ENCODE measurements around the gene WNT7A.

Gene WNT7A

DNA sequence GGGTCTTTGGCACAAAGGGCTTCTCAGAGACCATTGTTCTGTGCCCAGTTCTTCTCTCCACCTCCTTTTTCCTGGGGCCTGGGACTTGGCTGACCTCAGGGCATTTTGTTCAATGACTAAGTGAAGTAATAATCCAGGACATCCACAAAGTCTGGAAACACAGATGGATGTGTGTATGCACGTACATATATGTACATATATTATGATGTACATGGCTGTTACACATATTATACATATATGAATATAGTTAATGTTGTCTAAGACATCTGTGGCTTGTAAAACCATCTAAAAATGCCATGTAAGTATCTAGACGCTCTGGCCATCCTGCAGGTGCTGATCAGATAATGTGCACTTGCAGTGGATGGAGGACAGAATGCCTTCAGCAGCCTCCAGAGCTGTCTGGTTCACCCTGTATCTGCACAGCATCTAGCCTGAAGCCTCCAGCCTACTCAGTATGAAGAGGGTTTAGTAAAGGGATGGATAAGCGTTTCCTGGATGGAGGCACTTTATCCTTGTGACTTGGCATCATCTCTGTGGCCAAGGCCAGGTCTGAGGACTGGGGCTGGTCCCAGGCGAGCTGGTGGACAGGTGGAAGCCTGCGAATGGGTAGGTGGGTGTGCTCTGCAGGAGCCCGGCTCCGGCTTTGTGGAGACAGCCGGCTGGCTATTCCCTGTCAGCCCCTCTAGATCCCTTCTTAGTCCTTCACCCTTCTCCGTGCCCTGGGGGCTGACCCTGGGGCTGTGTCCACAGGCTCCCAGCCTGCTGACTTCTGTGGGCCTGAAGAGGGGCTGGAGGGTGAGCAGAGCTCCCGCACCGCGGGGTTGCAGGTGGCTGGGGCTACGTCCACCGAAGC lies 88.4 kb downstream of the WNT7A start:
- DNase-seq, result no peak

DNA sequence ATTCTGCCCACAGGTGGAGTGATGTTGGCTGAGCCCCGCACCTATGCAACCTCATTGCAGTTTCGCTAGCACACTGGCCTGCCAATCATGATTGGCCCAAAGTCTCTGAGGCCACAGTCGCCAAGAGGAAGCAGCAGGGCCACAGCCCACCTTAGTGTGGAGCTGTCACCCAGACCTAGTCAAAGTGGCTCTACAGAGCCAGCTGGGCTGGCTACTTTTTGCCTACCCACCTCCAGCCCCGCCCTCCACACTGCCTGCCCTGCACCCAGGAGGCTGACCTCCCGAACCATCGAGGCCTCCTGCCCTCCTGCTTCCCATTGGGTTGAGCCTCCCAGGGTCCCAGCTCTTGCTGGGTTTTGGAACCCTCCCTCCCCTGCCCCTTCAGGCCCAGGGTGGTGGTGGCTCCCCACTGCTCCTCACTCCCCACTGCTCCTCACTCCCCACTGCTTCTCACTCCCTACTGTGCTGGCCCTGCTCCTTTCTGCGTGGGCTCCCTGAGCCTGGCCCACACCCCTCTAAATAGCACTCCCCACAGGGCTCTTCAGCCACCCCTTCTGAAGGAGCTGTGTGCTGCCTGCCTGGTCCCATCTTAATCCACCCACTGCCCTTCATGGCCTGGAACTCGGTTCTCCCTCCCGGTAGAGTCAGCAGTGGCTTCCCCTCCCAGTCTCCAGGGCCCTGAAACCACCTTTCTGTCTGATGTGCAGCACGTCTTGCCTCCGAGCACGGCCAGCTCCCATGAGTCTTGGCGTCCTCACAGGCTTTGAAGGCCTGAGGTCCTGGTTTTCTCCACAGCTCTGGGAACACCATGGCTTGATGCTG lies 89.3 kb downstream of the WNT7A start:
- no peak for DNase-seq

GRCh38 chr3:13788522-13789424 lies 91.1 kb downstream of the WNT7A start:
- no peak for DNase-seq

DNA sequence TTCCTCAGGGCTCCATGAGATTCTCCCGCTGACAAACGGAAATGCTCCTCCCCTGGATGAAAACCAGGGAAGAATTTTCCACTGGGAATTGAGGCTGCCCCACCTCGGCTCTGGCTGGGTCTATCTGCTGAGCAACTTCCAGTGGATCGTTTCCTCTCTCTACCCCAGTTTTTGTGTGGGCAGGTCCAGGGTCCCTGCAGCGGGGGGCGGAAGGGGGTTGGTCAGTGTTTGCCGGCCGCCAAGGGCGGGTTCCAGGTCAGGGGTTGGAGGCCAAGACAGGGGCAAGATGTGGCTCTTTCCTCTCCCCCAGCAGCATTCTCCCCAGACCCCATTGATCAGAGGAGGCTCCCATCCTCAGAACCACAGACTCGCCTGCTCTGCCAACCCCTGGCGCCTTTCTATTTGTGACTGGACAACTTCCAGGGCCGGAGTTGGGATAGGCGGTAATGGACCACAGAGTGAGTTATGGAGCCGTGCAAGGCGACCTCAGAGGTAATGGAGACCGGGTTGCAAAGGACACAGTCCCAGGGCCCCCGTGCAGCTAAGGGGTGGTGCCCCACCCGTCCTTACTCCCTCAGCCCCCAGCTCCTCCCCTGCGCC lies 92.2 kb downstream of the WNT7A start:
- DNase-seq, result no peak

GRCh38 chr3:13786811-13787210 lies 93.1 kb downstream of the WNT7A start:
- no peak for DNase-seq

DNA sequence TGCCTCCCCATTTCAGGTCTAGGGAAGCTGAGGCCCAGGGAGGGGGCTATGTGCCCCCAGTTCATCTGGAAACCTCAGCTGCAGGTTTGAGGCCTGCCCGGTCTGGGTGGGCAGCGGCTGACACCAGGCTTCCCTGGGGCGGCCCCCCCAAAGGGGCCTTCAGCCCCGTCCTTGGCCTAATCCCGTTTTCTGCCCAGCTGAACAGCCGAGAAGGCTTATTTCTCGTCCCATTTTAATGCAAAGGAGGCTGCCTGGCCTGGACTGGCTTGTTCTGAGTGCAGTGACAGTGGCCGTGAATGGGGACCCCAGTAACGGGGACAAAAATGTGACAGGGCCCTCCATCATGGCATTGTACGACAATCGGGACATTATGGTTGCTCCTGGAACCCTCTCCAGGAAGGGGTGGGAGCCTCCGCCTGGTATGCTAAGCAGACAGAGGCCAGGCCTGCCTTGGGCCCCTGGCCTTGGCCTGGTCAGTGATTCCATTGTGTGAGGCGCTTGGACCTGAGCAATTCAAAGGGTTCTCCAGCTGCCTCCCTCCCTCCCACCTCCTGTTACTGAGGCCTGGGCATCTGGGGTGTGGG lies 93.9 kb downstream of the WNT7A start:
- no peak for DNase-seq

DNA sequence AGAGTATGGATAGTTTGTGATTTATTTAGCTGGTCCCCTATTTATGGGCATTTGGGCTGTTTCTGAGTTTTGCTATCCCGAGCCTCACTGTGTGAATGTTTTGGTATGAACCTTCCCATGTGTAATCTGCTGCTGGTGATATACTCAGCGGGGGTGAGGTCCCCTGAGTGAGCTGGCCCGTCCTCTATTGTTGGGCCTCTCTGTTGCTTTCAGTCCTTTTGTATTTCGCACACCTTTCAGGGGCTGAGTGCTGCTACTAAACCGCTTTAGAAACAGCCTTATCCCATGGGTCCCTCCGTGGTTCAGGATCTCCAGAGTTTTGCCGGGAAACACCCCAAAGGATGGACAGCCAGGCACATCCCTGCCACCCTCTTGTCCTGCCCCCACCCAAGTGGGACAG lies 94.5 kb downstream of the WNT7A start:
- DNase-seq, result no peak

DNA sequence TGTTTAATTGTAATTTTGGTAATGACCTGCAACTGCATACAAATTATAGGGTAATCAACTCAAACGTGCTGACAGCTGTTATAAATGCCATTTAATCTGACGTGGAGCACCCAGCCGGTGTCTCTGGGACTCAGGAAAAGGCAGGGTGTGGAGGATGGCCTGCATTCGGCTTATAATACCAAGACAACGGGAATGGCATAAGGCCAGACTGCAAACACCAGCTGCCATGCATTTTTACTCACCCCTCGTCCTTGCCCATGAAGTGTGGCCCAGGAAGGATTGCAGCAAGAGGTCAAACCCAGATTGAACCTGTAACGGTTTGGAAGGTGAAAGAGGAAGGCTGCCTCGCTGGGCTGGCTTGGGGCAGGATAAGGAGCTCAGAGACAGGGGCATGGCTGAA lies 96.4 kb downstream of the WNT7A start:
- DNase-seq, result no peak

- no peak for DNase-seq
Observed at GRCh38 chr3:13782501-13782900, 97.4 kb downstream of the WNT7A start.

DNA sequence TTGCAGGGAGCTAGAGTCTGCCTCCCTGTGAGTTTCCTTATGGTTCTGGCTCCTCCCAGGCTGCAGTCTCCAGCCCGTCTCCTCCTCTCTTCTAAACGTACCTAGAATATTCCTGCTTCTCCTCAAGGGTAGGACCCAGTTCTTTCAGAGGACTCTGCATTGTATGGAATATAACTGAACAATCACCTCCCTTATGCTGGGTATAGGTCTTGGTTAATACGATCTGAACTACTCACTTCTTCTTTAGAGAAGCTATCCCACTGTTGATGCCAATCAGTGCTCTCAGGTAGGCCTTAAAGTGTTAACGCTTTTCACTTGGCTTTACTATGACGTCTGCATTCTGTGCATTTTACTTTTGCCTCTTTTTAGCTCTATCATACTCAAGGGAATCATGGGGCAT lies 98.5 kb downstream of the WNT7A start:
- DNase-seq, result no peak

DNA sequence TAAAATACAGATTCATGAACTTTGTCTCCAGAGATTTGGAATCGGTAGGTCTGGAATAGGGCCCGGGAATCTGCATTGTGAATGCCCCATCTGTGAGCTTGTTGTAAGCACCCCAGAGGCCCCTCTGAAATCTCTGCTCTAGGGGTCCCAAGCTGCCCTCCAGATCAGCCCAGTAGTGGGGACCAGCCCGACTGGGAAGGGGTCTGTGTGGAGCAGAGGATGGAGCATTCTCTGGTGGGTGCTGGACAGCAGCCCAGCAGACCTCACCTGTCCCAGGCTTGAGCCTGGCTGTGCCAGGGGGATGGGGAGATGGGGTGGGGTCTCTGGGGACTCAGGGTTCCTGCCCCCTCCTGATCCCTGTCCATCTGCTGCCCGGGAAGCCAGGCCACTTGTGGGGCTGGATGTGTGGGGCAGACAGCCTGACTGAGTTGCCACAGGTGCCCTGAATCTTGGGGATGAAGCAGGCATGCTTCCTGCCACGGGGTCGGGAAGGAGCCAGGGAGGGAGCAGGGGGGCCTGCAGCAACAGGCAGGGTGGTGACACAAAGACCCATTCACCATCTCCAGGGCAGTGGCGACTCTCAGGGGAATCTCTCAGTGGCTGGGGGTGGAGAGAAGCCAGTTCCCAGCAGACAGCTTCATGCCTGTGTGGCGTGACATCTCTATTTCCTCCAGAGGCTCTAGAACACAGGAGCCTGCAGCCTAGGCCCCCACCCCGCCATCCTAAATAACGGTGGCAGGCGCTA lies 99.3 kb downstream of the WNT7A start:
- DNase-seq, result no peak

DNA sequence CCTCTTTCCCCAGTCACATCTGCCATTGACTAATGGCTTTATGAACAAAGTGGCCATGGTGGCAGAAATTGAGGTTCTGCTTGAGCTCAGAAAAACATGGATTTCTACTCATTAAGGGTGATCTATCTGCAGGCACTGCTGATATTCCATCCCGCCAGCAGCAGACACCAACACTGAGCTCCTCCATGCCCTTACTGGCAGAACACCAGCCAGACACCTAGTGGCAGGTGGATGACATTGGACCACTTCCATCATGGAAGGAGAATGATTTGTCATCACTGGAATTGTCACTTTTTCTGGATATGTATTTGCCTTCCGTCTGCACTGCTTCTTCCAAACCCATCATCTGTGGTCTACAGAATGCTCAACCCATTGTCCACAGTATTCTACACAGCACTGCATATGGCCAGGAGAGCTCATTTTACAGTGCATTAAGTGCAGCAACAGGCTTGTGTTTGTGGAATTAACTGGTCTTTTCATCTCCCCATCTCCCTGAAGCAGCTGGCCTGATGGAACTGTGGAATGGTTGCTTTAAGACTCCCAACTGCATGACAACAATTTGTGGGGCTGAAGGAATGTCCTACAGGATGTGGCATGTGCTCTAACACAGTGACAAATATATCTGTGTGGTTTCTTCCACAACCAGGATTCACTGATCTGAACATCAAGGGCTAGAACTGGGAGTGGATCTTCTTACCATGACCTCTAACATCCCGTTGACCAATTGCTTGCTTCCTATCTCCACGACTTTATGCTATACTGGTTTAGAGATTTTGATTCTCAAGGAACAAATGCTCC lies 103.4 kb downstream of the WNT7A start:
- DNase-seq, result no peak

DNA sequence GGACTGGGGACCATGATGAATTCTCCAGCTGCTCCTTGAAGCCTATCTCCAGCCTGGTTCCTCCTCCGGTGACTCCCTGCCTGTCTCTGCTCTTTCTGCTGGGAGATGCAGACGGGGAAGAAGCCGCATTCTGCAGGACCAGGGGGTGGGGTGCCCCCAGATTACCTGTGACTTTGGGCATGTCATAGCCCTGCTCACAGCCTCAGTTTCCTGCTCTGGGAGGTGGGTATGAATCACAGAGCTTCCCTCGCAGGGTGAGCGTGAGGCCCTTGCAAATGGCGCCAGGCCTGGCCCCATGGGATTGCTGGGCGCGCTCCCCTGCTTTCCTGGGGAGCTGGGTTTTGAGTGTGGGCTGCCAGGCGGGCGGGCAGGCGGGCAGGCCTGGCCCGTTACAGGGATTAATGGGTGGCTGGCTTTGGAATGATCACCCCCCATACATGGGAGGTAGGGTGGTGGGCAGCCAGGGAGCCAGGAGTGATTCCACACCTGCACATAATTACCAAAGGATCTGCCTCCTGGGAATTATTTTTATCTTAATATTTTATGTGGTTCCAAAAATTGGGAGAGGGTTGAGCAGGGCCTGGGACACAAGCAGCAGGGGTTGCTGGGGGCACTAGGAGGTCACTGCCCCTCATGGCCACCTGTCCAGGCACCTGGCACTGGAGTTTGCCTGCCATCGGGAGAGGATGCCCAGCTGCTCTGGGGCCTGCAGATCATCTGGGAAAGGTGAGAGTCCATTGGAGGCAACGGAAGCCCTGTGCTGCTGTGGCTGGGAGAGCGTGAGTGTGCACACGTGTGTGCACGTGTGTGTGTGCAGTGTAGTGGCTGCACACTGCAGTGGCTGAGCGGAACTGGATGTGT lies 106.8 kb downstream of the WNT7A start:
- no peak for DNase-seq

GRCh38 chr3:13772321-13772745 lies 107.5 kb downstream of the WNT7A start:
- DNase-seq, result no peak

- DNase-seq, result no peak
Observed at GRCh38 chr3:13771496-13771895, 108.4 kb downstream of the WNT7A start.

- DNase-seq, result no peak
Observed at GRCh38 chr3:13770170-13771169, 109.4 kb downstream of the WNT7A start.

DNA sequence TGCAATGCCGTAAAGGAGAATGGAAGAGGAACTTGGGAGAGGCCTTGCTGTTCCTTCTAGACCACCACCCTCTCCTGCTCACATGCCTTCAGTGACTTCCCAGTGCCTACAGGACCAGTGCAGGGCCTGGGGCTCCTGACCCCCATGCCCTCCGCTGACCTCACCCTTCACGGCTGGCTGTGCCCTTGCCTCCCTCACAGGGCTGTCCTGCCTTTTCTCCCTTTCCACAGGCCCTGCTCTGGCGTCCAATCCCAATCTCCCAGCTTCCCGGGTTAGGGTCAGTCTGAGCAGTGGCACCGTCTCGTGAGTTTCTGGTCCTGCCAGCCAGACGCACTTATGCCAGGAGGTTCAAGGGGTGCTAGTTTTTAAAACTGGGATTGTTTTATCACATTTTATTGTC lies 110.4 kb downstream of the WNT7A start:
- no peak for DNase-seq

GRCh38 chr3:13768453-13768852 lies 111.4 kb downstream of the WNT7A start:
- no peak for DNase-seq
